ENCODE results near the gene CLCN2. TPM values are rescaled to one million over a fixed set of nuclear protein-coding genes. Genes with fewer than 3 reads are reported as not detected.

CLCN2 gene
- total RNA-seq, 1 donor from 2014 or later, result 17.8 TPM

DNA sequence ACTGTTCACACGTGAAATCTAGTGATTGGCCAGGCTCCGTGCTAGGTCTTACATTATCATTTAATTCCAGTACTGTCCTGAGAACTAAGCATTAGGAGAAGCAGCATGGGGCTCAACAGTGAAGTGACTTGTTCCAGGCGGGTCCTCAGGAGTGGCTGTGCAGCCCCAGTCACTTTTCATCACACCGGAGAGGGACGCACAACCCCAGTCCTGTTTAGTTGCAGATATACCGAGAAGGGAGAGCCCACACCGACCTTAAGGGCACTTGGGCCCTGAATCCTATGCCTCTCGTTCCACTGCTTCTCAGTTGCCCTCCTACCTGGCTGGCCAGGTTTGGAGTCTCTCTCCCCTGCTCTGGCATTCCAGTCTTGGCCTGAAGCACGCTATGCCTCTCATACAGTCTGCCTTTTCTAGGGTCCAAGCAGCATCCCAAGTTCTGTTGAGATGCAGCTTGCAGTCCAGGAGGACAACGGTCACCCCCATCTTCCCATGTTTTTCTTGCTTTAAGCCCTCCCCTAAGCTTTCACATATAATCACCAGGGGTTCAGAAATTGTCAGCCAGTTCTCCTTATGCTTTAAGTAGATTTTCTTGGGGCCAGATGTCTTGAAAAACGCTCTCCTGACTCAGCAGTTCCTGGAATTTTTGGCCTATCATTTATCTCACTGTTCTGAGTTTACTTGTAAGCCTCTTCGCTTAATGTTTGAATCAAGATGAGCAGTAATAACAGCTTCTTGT lies 13.9 kb downstream of the CLCN2 start:
- H3K4me3 Mint-ChIP-seq (ENCODE audit: unreplicated experiment), result no peak overlapping the region

DNA sequence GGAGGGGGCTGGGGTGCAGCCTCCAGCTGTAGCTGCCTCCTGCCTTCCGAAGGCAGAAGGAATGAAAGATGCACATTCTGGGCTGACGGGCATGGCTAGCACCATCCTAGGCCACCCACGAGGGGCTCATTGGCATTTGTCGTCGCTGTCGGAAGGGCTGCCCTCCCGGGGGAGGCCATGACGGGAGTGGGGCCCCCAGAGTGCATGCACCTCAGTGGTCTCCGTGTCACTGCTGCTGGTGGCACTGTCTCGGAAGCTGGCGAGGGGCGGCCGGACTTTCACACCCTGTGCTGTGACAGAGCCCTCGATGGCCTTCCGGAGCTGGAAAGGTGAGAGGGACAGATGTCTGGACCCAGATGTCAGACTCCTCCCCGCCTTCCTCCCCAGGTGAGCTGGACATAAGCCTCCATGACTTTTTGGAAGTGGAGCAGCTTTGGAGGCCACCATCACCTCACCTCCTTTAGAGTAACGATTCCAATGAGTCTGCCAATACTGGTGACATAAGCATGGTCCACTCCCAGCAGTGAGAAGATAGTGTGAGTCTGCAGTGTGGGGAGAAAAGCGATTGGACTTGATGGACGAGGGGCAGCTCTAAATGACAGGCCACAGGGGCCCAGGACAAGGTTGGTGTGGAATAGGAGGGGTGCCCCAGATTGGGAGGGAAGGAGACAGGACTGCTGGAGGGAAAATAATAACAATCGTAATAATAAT lies 14.8 kb downstream of the CLCN2 start:
- TF ChIP-seq, protein P1, sequence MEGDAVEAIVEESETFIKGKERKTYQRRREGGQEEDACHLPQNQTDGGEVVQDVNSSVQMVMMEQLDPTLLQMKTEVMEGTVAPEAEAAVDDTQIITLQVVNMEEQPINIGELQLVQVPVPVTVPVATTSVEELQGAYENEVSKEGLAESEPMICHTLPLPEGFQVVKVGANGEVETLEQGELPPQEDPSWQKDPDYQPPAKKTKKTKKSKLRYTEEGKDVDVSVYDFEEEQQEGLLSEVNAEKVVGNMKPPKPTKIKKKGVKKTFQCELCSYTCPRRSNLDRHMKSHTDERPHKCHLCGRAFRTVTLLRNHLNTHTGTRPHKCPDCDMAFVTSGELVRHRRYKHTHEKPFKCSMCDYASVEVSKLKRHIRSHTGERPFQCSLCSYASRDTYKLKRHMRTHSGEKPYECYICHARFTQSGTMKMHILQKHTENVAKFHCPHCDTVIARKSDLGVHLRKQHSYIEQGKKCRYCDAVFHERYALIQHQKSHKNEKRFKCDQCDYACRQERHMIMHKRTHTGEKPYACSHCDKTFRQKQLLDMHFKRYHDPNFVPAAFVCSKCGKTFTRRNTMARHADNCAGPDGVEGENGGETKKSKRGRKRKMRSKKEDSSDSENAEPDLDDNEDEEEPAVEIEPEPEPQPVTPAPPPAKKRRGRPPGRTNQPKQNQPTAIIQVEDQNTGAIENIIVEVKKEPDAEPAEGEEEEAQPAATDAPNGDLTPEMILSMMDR (IDR thresholded peaks at IDR 0.05; ENCODE audit: partially characterized antibody, unreplicated experiment), result no peak
- H3K9me3 Mint-ChIP-seq (ENCODE audit: unreplicated experiment), result peaks cover 7% of the 10 kb centered on the region
- peaks cover 13% of the 10 kb centered on the region for H3K4me1 Mint-ChIP-seq (ENCODE audit: low read depth, unreplicated experiment)
- DNase-seq, result no peak
- no peaks in the 10 kb centered on the region for H3K36me3 Mint-ChIP-seq (ENCODE audit: unreplicated experiment)
- H3K27me3 Mint-ChIP-seq (ENCODE audit: unreplicated experiment), result peaks cover 9% of the 10 kb centered on the region
- peak overlapping the region; percentile 69 for H3K27ac Mint-ChIP-seq (ENCODE audit: unreplicated experiment)
- H3K4me3 Mint-ChIP-seq (ENCODE audit: unreplicated experiment), result no peak overlapping the region

More for the DNA sequence above, 13.9 kb downstream of the CLCN2 start:
- peaks cover 9% of the 10 kb centered on the region for H3K27me3 Mint-ChIP-seq (ENCODE audit: unreplicated experiment)
- peaks cover 15% of the 10 kb centered on the region for H3K4me1 Mint-ChIP-seq (ENCODE audit: low read depth, unreplicated experiment)
- no peak overlapping the region for H3K27ac Mint-ChIP-seq (ENCODE audit: unreplicated experiment)
- TF ChIP-seq, protein P1 (IDR thresholded peaks at IDR 0.05; ENCODE audit: partially characterized antibody, unreplicated experiment), result no peak
- DNase-seq, result no peak
- H3K36me3 Mint-ChIP-seq (ENCODE audit: unreplicated experiment), result no peaks in the 10 kb centered on the region
- peaks cover 7% of the 10 kb centered on the region for H3K9me3 Mint-ChIP-seq (ENCODE audit: unreplicated experiment)

DNA sequence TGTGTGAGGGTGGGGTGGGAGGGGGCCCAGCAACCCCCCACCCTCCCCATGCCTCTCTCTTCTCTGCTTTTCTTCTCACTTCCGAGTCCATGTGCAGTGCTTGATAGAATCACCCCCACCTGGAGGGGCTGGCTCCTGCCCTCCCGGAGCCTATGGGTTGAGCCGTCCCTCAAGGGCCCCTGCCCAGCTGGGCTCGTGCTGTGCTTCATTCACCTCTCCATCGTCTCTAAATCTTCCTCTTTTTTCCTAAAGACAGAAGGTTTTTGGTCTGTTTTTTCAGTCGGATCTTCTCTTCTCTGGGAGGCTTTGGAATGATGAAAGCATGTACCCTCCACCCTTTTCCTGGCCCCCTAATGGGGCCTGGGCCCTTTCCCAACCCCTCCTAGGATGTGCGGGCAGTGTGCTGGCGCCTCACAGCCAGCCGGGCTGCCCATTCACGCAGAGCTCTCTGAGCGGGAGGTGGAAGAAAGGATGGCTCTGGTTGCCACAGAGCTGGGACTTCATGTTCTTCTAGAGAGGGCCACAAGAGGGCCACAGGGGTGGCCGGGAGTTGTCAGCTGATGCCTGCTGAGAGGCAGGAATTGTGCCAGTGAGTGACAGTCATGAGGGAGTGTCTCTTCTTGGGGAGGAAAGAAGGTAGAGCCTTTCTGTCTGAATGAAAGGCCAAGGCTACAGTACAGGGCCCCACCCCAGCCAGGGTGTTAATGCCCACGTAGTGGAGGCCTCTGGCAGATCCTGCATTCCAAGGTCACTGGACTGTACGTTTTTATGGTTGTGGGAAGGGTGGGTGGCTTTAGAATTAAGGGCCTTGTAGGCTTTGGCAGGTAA lies 15.9 kb downstream of the CLCN2 start:
- Mint-ChIP-seq H3K4me3 (ENCODE audit: unreplicated experiment) (no peak overlapping the region), H3K36me3 (ENCODE audit: unreplicated experiment) (no peaks in the 10 kb centered on the region), H3K27ac (ENCODE audit: unreplicated experiment) (no peak overlapping the region), H3K27me3 (ENCODE audit: unreplicated experiment) (peaks cover 6% of the 10 kb centered on the region), H3K4me1 (ENCODE audit: low read depth, unreplicated experiment) (peaks cover 10% of the 10 kb centered on the region), H3K9me3 (ENCODE audit: unreplicated experiment) (peaks cover 11% of the 10 kb centered on the region)
- TF ChIP-seq, protein P1 (IDR thresholded peaks at IDR 0.05; ENCODE audit: partially characterized antibody, unreplicated experiment), result no peak
- DNase-seq, result no peak

DNA sequence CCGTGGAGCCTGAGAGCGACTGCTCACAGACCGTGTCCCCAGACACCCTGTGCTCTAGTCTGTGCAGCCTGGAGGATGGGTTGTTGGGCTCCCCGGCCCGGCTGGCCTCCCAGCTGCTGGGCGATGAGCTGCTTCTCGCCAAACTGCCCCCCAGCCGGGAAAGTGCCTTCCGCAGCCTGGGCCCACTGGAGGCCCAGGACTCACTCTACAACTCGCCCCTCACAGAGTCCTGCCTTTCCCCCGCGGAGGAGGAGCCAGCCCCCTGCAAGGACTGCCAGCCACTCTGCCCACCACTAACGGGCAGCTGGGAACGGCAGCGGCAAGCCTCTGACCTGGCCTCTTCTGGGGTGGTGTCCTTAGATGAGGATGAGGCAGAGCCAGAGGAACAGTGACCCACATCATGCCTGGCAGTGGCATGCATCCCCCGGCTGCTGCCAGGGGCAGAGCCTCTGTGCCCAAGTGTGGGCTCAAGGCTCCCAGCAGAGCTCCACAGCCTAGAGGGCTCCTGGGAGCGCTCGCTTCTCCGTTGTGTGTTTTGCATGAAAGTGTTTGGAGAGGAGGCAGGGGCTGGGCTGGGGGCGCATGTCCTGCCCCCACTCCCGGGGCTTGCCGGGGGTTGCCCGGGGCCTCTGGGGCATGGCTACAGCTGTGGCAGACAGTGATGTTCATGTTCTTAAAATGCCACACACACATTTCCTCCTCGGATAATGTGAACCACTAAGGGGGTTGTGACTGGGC lies 16.7 kb downstream of the CLCN2 start:
- no peak for DNase-seq
- no peak overlapping the region for H3K27ac Mint-ChIP-seq (ENCODE audit: unreplicated experiment)
- H3K36me3 Mint-ChIP-seq (ENCODE audit: unreplicated experiment), result no peaks in the 10 kb centered on the region
- H3K4me3 Mint-ChIP-seq (ENCODE audit: unreplicated experiment), result no peak overlapping the region
- TF ChIP-seq, protein P1 (IDR thresholded peaks at IDR 0.05; ENCODE audit: partially characterized antibody, unreplicated experiment), result no peak
- H3K9me3 Mint-ChIP-seq (ENCODE audit: unreplicated experiment), result peaks cover 9% of the 10 kb centered on the region
- peaks cover 10% of the 10 kb centered on the region for H3K4me1 Mint-ChIP-seq (ENCODE audit: low read depth, unreplicated experiment)
- H3K27me3 Mint-ChIP-seq (ENCODE audit: unreplicated experiment), result peaks cover 6% of the 10 kb centered on the region

Measured in glutamatergic neuron (in vitro differentiated cells).